HG02798 (cell line): ENCODE measurements around the gene TP53RK.
"Not testable (repeated sequence)": the region's sequence is repeated elsewhere in the genome, so short reads cannot be mapped to it uniquely, and the experiment has no call there.

Experiments used
- ATAC-seq: cut with Tn5 transposase; IDR thresholded peaks from one replicate; pipeline ENCODE4 v1.9.1; 2021; ENCODE audit warnings: mild to moderate bottlenecking; ENCODE audit not compliant: unreplicated experiment, poor library complexity

The TP53RK gene

DNA sequence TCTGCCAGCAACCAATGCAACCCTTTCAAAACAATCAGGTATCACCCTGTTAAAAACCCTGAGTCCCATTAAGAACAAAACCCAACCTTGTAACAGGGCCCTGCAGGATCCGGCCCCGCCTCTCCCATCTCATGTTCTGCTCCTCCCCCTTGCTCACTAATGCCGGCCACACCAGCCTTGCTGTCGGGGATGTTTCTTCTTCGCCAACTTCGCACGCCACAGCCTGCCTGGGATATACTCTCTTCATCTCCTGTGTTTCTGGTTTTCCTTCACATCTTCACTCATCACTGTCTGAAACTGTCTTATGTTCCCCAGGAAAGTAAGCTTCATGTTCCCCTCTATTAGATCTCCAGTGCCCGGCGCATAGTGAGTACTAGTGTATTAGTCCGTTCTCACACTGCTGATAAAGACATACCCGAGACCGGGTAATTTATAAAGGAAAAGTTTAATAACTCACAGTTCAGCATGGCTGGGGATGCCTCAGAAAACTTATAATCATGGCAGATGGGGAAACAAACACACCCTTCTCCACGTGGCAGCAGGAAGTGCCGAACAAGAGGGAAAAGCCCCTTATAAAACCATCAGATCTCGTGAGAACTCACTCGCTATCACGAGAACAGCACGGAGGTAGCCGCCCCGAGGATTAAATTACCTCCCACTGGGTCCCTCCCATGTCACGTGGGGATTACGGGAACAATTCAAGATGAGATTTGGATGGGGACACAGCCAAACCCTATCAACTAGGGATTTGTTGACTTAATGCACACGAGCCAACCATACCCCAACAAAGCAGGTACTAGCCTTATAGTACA lies 5.1 kb downstream of the TP53RK start:
- ATAC-seq, result no peak

DNA sequence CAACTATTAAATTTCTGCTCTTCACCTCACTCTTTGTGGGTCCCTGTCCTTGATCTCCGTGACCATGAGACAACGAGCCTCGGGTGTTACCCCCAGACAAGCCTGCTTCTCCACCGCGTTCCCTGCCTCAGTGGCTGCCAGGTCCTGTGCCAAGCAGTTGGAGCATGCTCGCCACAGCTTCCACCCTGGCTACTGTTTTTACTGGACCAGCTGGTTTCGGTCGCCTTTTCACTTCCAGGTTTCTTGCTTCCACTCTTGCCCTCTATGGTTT lies 5.6 kb downstream of the TP53RK start:
- no peak for ATAC-seq

DNA sequence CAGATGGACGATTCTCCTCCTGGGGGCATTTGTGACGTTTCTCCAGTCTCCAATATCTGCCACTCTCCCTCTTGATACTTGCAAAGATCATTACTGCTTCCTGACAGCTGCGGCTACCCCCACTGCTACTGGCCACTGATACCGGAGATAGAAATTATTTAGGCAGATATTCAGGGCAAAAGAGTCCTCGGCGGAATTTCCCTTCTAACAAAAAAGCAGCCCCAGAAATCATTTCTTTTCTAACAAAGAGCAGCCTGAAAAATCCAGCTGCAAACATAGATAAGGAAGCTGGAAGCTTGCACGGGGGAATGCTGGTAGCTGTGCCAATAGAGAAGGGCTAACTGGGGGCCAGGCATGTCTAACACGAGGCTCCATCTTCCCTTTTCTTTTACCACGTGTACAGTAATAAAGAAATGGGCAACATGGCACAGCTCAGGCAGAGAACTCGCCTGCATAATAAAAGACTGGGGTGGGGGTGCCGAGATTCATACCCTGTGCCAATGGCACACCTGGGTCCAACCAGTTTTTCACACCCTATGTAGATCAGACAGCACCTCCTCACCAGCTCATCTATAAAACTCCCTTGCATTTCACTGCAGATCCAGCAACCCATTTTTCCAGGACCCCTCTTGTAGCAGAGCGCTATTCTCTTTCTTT lies 6.1 kb downstream of the TP53RK start:
- no peak for ATAC-seq

DNA sequence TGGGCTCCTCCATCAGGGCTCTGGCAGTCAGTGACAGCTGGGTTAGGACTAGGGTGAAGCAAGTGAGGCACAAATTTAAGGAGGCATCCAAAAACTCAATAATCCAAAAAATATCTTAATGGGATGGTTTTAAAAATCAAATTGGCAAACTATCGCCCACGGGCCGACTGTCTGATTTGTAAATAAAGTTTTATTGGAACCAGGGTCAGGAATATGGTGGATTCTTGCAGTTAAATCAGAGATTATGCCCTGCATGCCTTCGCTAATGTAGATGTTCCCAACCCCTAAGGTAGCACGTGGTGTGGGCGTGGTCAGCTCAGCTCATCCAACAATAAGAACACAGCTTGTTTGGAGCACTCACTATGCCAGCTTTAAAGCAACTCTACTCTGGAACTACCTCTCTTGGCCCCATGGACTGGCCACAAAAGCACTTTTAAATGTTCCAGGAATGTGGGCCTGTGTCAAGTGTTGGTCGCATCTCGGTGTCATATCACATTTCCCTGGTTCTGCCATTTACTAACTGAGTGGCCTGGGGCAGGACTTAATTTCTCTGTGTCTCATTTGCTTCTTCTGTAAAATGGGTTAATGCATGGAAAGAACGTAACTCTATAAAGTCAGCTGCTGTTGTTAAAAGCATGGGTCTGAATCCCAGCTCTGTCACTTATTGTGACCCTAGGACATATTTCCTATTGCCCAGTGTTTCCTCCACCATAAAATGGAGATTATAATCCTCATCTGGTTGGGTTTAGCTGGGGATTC lies 7.0 kb downstream of the TP53RK start:
- no peak for ATAC-seq

DNA sequence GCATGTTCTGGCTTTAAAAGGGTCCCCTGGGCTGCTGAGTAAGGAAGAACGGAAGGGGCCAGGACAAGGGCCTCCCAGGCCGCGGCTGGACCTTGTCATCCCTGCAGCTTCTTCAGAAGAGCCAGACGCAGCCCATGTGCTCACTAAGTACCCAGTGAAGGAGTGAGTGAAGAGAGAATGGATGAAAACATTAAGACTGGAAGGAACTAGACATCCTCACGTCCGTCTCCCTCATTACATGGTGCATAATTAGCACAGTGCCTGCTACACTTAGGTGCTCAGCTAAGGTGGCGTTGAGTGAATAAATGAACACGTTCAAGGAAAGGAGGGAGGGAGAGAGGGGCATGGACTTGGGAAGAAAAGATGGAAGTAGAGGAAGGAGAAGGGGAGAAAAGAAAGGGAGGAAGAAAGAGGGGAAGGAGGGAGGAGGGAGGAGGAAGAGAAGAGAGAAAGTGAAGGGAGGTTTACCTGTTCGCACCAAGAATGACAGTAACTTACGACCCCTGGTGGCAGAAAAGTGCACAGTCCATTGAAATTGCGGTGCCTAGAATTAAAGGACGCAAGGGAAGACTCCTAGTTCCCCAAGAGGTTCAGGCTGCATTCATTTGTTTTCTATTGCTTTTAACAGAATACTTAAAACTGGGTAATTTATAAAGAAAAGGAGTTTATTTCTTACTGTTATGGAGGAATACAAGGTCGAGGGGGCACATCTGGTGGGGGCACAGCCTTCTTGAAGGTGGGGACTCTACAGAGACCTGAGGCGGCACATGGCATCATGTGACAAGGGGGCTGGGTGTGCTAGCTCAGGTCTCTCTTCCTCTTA lies 8.0 kb downstream of the TP53RK start:
- ATAC-seq, result no peak

DNA sequence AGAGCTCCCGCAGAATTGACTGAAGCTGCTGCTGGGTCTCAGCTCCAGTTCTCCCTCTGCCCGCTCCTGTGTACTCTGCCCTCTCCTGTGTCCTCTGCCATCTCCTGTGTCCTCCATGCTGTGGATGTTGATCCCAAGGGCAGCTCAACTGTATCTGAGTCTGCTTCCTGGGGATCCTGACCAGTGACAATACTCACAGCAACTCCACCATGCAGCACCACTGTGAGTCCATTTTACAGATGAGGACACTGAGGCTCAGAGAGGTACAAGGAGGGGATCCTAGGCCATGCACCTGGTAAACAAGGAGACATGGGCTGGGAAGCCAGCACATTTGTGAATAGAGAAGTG lies 8.6 kb downstream of the TP53RK start:
- ATAC-seq, result no peak

DNA sequence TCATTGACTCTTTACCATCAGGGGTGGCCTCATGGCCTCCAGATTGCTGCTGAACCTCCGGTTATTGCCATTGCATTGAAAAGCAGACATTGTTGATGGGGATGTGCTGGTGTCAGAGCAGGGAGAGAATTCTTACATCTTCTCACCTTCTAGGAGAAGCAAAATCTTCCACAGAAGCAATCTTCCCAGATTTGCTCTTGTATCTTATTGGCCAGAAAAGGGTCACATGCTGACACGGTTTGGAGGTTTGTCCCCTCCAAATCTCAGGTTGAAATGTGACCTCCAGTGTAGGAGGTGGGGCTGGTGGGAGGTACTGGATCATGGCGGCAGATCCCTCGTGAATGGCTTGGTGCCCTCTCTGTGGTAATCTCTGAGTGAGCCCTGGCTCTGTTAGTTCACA lies 10.7 kb downstream of the TP53RK start:
- ATAC-seq, result no peak

DNA sequence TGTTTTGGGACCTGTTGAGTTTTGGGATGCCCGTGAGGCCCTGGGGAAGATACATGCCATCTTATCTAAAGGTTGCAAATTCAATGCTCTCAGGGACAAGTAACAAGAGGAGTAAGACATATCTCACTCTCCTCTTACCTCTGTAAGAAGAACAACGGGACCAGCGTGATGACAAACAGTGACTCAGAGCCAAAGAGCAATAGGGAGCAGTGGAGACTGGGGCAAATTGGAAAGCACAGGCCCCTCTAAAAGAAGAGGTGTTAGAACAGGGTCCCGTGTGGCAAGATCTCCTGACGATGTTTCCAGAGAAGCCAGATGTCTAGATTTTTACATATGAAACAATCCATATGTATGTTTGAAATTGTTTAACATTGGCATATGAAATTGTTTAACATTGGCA lies 11.6 kb downstream of the TP53RK start:
- no peak for ATAC-seq

DNA sequence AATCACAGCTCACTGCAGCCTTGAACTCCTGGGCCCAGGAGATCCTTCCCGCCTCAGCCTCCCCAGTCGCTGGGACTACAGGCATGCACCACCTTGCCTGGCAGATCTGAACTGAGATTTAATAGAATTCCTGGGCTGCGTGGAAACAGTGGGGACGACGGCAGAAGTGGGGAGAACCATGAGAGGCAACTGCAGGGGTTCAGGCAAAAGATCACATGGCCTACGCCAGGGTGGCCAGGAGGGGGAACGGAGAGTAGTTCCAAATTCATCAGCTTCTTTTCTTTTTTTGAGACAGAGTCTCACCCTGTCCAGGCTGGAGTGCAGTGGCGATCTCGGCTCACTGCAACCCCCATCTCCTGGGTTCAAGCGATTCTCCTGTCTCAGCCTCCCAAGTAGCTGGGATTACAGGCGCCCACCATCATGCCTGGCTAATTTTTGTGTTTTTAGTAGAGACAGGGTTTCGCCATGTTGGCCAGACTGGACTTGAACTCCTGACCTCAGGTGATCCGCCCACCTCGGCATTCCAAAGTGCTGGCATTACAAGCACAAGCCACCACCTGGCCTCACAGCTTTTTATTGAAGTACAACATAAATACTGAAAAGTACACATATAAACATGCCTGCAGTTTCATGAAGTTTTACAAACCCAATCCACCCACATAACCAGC lies 12.5 kb downstream of the TP53RK start:
- not testable (repeated sequence) for ATAC-seq

DNA sequence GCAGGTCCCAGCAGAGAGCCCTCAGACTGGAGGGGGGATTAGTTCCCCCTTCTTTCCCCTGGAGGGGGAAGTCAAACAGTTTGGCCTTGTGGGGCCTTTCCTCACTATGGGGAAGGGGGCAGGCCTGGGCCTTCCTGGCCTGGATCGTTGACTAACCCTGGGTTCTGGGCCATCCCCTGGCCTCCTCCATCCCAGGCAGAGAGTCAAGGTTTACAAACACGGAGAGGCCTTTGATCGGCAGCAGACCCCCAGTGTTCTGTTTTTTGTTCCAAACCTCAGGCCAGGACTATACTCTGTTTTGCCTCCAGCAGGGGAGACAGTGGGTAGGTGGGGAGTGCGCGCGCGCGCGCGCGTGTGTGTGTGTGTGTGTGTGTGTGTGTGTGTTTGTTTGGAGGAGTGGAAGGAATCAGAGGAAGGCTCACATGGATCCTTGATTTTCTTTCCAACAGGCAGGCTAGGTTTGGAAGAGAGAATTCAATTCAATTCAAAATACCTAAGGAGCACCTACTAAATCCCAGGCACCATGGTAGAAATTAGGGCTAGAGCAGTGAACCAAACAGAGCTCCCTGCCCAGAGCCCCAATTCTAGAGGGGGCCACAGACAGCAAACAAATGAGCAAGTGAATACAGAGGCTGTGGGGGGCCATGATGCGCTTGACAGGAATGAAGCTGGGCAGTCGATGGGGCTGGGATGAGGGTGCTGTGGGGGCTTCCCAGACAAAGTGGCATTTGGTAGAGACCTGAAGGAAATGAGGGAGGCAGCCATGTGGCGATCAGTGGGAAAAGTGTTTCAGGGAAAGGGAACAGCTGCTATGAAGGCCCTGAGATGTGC lies 14.8 kb downstream of the TP53RK start:
- no peak for ATAC-seq

DNA sequence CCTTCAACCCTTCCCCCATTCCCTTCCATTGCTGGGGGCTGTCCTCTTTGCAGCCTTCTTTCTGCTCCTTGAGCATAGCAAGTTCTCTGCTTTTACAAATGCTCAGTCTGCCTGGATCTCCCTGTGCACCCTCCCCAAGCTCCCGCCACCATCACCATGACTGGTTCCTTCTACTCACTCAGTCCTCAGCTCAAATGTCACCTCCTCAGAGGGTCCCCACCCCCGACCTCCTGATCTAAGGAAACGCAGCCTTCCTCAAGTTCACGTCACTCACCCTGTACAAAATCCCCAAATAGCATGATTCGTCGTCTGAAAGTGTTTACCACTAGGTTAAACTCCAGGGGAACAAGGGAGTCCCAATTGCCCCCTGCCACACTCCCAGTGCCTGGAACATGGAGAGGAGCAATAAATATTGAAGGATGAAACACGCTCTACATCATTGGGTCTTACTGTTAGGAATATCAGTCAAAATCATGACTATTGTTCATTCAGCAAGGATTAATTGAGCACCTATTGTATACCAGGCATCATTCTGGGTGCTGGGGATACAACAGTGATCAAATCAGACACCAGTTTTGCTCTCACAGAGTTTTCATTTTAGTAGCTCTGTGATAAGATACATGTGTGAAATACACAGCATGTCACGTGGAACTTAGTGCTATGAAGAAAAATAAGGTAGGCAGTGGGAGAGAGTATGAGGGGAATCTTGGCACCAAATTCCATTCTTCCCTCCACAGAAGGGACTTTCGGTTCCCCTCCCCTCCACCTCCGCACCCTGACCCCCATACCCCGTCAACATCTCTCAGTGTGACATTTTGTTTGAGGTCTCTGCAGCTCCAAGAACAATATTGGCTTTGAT lies 15.6 kb downstream of the TP53RK start:
- ATAC-seq, result no peak

DNA sequence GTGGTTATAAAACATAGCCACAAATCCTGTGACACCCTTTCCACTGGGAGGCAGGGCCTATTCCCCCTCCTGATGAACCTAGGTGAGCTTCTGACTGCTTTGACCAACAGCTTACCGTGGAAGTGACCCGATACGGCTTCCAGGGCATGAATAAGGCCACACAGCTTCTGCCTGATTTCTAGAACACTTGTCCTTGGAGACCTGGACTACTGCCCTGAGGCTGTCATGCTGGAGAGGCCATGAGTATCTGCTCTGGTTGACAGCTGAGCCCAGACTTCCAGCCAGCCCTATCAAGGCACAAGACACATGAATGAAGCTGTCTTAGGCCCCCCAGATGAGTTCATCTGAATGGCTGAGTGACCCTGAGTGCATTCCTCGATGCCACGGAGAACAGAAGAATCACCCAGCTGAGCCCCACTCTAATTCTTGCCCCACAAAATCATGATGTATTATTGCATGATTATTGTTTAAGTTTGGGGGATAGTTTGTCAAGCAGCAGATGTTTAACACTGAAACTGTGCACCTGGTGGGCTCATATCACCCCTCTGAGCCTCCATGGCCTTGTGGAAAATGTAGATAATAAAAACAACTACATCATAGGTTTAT lies 16.6 kb downstream of the TP53RK start:
- ATAC-seq, result no peak

DNA sequence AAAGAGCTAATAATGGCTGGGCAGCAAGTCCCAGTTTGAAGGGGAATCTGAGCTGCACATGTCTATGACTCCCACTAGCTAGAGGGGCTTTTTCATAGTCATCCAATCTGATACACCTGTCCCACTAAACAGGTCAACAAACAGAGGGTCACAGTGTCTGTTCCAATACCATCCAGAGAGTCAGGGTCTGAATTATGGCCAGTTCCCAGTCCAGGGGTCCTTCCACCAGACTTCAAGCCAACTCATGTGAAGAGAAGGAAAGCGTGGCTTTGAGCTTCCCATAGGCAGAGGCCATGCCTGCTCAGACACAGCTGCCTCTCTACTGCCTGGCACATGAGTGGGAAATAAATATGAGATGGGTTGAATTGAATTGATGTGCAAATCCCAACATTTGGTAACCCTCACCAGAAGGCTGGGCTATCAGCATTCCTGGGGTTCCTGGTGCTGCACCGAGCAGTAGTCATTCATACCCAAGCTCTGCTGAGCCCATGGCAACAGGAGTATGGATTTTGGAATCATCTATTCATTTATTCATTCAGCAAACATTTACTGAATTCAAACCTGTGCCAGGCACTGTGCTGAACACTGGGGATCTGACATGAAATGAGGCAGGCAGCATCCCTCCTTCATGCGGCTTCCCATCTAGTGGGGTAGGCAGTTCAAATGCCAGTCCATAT lies 17.2 kb downstream of the TP53RK start:
- ATAC-seq, result no peak

DNA sequence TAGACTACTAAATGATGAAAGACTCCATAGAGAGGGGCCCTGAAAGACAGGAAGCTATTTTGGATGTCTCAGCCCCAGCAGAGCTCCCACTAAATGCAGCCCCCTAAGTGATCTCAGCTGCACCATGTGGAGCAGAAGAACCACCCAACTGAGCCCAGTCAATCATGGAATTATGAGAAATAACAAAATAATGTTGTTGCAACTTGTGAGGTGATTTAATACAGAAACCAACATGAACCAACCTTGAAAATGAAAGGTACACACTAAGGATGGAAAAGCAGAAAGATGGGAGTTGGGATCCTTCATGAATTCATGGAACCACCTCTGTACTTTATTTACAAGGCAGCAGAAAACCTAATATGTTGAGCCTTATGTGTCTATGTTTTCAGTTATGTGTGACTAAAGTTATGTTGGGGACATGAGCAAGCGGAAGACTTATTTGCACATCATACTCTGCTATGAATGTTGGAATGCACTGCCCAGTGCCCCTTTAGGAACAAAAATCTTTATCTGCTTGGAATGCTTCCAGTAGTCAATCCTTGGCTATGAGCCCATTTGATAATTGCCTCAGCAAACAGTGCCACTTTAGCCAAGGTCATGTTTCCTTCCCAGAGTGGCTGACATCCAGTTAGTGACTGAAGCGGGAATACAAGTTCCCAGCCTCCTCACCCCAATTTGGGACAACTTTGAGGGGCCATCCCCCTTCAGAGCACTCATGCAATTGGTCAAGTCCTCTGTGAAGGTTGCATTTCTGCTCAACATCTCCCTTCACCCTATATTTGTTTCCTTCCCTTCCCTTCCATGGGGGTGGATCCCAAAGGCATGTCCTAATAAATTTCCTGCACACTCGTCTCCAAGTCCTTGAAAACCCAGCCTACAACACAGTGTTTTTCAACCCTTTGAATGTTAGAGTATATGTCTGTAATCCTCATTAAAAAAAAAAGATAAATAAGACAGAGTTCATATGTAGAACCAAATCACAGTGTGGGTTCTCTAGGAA lies 18.4 kb downstream of the TP53RK start:
- ATAC-seq, result no peak

DNA sequence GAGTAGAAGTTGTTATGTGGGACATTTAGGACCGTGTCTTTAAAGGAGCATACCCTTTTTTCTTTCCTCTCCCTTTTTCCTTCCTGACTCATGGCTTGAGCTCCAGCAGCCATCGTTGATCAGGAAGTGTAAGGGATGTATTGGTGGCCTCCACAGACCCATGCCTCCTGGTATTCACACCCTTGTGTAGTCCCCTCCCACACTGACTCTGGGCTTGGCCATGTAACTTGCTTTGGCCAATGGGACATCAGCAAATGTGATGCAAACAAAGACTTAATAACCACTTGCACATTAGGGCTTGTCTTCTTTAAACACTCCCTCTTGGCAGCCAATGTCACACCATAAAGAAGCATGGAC lies 19.0 kb downstream of the TP53RK start:
- ATAC-seq, result no peak

DNA sequence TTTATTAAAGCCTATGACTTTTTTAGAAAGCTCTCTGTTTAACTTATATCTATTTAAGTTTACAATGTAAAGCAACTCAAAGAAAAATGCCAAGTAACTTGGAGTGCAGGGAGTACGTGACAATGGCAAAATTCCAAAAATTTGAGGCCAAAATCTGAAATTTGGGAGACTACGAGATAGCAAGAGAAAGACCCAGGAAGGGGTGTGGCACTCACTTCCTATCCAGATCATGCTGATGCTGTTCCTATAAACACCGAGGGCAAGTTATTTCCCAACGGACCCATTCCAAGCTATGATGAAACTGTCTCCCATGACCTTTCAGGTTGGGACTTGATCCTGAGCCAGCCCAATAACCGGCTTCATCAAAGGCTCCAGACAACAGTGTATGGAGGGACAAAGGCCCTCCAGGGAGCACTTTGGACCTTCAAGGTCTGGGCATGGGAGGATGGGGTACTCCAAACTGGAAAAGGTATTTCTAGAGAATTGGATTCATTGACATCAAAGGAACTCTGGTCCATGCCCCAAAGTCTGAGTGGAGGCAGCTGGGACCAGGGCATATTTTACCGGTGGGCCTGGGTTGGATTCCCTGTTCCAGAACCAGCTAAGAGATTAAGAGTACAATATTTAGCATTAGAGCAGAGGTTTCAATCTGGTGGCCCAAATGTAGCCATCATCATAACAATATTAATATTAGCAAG lies 22.3 kb downstream of the TP53RK start:
- no peak for ATAC-seq
